Cardiac muscle cell (in vitro differentiated cells and primary cell): Measurements from ENCODE around the gene C19orf81. TPM values are rescaled to one million over a fixed set of nuclear protein-coding genes. Genes with fewer than 3 reads are reported as not detected.

Experiments
- DNase-seq, 2 donors: peaks; one replicate each; pipeline versions ENCODE4 v3.0.0 to v3.0.0-alpha.2; 2010 to 2017; ENCODE audit warnings: low read depth in 1 of 2, low spot score in 1 of 2
- H3K27ac ChIP-seq: fragments of 200-600 bp; sonication (generic); 2 replicates; pipeline ENCODE4 v1.5.1; 2016
- H3K27me3 ChIP-seq: fragments of 200-600 bp; sonication (generic); 2 replicates; pipeline ENCODE4 v1.6.0; 2016; ENCODE audit warnings: control low read depth
- H3K36me3 ChIP-seq: fragments of 200-600 bp; sonication (generic); 2 replicates; pipeline ENCODE4 v1.5.1; 2016; ENCODE audit warnings: control low read depth
- H3K4me1 ChIP-seq: fragments of 200-600 bp; sonication (generic); 2 replicates; pipeline ENCODE4 v1.8.1; 2017; ENCODE audit warnings: low read depth, mild to moderate bottlenecking, mixed run types
- H3K4me3 ChIP-seq: fragments of 200-600 bp; sonication (generic); 2 replicates; pipeline ENCODE4 v1.5.1; 2016; ENCODE audit warnings: mild to moderate bottlenecking
- H3K9me3 ChIP-seq: fragments of 200-600 bp; sonication (generic); 2 replicates; pipeline ENCODE4 v1.5.1; 2017; ENCODE audit warnings: low read depth, mild to moderate bottlenecking, control low read depth
- CTCF ChIP-seq: IDR thresholded peaks from 2 replicates; pipeline ENCODE4 v1.5.1; 2012; ENCODE audit warnings: low read depth, mild to moderate bottlenecking, low read length
- polyA plus RNA-seq: library from polyadenylated mRNA; unstranded; fragments of >200 nt; fragmentation: Nextera tagmentation; extraction: Ambion mirVana; gene quantifications from 2 replicates; pipeline ENCODE4 v1.2.1, GENCODE V29; 2016
- total RNA-seq: library from RNA; depleted of rRNA; stranded (reverse); fragments of >200 nt; gene quantifications from 2 replicates; pipeline ENCODE4 v1.2.3, GENCODE V29; 2016

Gene C19orf81
- total and polyA plus RNA-seq, 2 experiments from 2014 or later: 23.5 to 67.4 TPM

- DNase-seq: no peak
- Histone ChIP-seq H3K9me3 (no peaks in the 10 kb centered on the region), H3K27ac (no peak overlapping the region), H3K36me3 (no peaks in the 10 kb centered on the region), H3K4me3 (no peak overlapping the region), H3K27me3 (peaks cover 45% of the 10 kb centered on the region), H3K4me1 (no peaks in the 10 kb centered on the region)
- no peak for TF ChIP-seq CTCF
Measured at GRCh38 chr19:50645107-50645506, 4.1 kb upstream of the C19orf81 start.

GRCh38 chr19:50646074-50646807 is 3.0 kb upstream of the C19orf81 start:
- no peaks in the 10 kb centered on the region for H3K36me3 ChIP-seq
- H3K27me3 ChIP-seq: peaks cover 45% of the 10 kb centered on the region
- no peak overlapping the region for H3K4me3 ChIP-seq
- TF ChIP-seq CTCF: no peak
- peak in 1 of 2 donors; percentile 89 for DNase-seq
- no peak overlapping the region for H3K27ac ChIP-seq
- no peaks in the 10 kb centered on the region for H3K4me1 ChIP-seq
- H3K9me3 ChIP-seq: no peaks in the 10 kb centered on the region

GRCh38 chr19:50647879-50648615 is 1.2 kb upstream of the C19orf81 start:
- no peak for TF ChIP-seq CTCF
- Histone ChIP-seq H3K36me3 (no peaks in the 10 kb centered on the region), H3K4me1 (no peaks in the 10 kb centered on the region), H3K27ac (no peak overlapping the region), H3K9me3 (no peaks in the 10 kb centered on the region), H3K27me3 (peaks cover 34% of the 10 kb centered on the region), H3K4me3 (no peak overlapping the region)
- DNase-seq: no peak

- no peak for TF ChIP-seq CTCF
- Histone ChIP-seq H3K4me3 (no peak overlapping the region), H3K36me3 (no peaks in the 10 kb centered on the region), H3K9me3 (no peaks in the 10 kb centered on the region), H3K4me1 (no peaks in the 10 kb centered on the region), H3K27ac (no peak overlapping the region), H3K27me3 (peaks cover 28% of the 10 kb centered on the region)
- no peak for DNase-seq
Measured at GRCh38 chr19:50648659-50649058, 586 bp upstream of the C19orf81 start.

- H3K4me3 ChIP-seq: no peak overlapping the region
- peaks cover 3% of the 10 kb centered on the region for H3K27me3 ChIP-seq
- TF ChIP-seq CTCF: no peak
- DNase-seq: no peak
- no peaks in the 10 kb centered on the region for H3K9me3 ChIP-seq
- no peaks in the 10 kb centered on the region for H3K36me3 ChIP-seq
- no peaks in the 10 kb centered on the region for H3K4me1 ChIP-seq
- no peak overlapping the region for H3K27ac ChIP-seq
Measured at GRCh38 chr19:50651174-50651573, 1.9 kb downstream of the C19orf81 start.
